Esophagus squamous epithelium (tissue), 5 donors: Measurements from ENCODE around the gene DNAH10. TPM values are rescaled to one million over a fixed set of nuclear protein-coding genes. Genes with fewer than 3 reads are reported as not detected.

Experiments used
- DNase-seq: peaks from one replicate; lab custom pipeline; 2025; lab: John Stamatoyannopoulos, UW
- H3K27ac ChIP-seq, 4 donors: fragments of 200-600 bp; sonication (generic); one replicate each; pipeline ENCODE4 v1.5.1; 2016 to 2019; ENCODE audit warnings: mild to moderate bottlenecking in 1 of 4
- H3K27me3 ChIP-seq, 4 donors: fragments of 200-600 bp; sonication (generic); 1 replicate in 3 of 4; 2 replicates in 1 of 4; pipeline versions ENCODE4 v1.5.1 to v1.6.0; 2017 to 2021; ENCODE audit warnings: antibody characterized with exemption in 1 of 4
- H3K36me3 ChIP-seq, 3 donors: fragments of 200-600 bp; sonication (generic); one replicate each; pipeline ENCODE4 v1.5.1; 2016 to 2019
- H3K4me1 ChIP-seq, 3 donors: fragments of 200-600 bp; sonication (generic); one replicate each; pipeline ENCODE4 v1.5.1; 2017 to 2019
- H3K4me3 ChIP-seq, 4 donors: fragments of 200-600 bp; sonication (generic); 1 replicate in 3 of 4; 2 replicates in 1 of 4; pipeline ENCODE4 v1.5.1; 2016 to 2019; ENCODE audit warnings: mild to moderate bottlenecking in 2 of 4, moderate library complexity in 1 of 4
- H3K9me3 ChIP-seq, 3 donors: fragments of 200-600 bp; sonication (generic); one replicate each; pipeline ENCODE4 v1.5.1; 2016 to 2019
- POLR2A ChIP-seq, 4 donors: fragments of 450-650 bp; IDR thresholded peaks; one replicate each; pipeline ENCODE4 v1.6.1; 2017; ENCODE audit warnings: antibody characterized with exemption in 4 of 4, mild to moderate bottlenecking in 4 of 4, moderate library complexity in 3 of 4
- WGBS, 2 donors: methylation state at CpG; one replicate each; pipeline ENCODE4 v1.1.5; 2018; 5-methylcytosine and 5-hydroxymethylcytosine counted together
- intact Hi-C: fragments of 100-400 bp; cut with DNase I; formaldehyde crosslinking; loops from one replicate; pipeline ENCODE4 v1.15.0; 2022
- total RNA-seq, 4 donors: library from RNA; depleted of rRNA; stranded (reverse); fragments of >200 nt; gene quantifications; one replicate each; pipeline ENCODE4 v1.1.0, GENCODE V29; 2016
- TF ChIP-seq, protein P1 (sequence below), 6 experiments: fragments of 450-650 bp in 4 of 6; fragments of 200-600 bp in 2 of 6; sonication (generic) in 2 of 6; IDR thresholded peaks; one replicate each; pipeline ENCODE4 v1.5.1; 2016 to 2019; ENCODE audit warnings: antibody characterized with exemption in 6 of 6, mild to moderate bottlenecking in 4 of 6, moderate library complexity in 4 of 6
- donor health status: DM: yes; HTN: yes; CAD: no.

DNAH10 gene
- total RNA-seq, 4 donors from 2014 or later = not detected

DNA sequence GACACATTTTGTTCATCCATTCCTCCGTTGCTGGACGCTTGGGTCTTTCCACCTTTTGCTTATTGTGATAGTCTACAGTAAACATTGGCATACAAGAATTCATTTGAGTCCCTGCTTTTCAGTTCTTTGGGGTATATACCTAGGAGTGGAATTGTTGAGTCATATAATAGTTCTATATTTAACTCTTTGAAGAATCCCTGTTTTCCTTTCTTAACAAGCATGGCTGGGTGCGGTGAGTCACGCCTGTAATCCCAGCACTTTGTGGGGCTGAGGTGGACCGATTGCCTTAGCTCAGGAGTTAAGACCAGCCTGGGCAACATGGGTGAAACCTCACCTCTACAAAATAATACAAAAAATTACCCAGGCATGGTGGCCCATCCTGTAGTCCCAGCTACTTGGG lies 135.1 kb downstream of the DNAH10 start:
- no peak for DNase-seq
- TF ChIP-seq, protein P1, sequence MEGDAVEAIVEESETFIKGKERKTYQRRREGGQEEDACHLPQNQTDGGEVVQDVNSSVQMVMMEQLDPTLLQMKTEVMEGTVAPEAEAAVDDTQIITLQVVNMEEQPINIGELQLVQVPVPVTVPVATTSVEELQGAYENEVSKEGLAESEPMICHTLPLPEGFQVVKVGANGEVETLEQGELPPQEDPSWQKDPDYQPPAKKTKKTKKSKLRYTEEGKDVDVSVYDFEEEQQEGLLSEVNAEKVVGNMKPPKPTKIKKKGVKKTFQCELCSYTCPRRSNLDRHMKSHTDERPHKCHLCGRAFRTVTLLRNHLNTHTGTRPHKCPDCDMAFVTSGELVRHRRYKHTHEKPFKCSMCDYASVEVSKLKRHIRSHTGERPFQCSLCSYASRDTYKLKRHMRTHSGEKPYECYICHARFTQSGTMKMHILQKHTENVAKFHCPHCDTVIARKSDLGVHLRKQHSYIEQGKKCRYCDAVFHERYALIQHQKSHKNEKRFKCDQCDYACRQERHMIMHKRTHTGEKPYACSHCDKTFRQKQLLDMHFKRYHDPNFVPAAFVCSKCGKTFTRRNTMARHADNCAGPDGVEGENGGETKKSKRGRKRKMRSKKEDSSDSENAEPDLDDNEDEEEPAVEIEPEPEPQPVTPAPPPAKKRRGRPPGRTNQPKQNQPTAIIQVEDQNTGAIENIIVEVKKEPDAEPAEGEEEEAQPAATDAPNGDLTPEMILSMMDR (IDR thresholded peaks at IDR 0.05) = no peak
- no peak for TF ChIP-seq POLR2A (IDR thresholded peaks at IDR 0.05)
- H3K27me3 ChIP-seq = peaks cover 0 to 54% (median 0%) of the 10 kb centered on the region in 4 donors
- no peak overlapping the region for H3K4me3 ChIP-seq
- H3K27ac ChIP-seq = no peak overlapping the region
- H3K4me1 ChIP-seq = no peaks in the 10 kb centered on the region
- H3K9me3 ChIP-seq = no peaks in the 10 kb centered on the region
- no peaks in the 10 kb centered on the region for H3K36me3 ChIP-seq
- intact Hi-C loops = no loop called here
- WGBS, 2 donors = 51 to 72% methylated on average over 3 to 5 of the region's 5 CpGs

DNA sequence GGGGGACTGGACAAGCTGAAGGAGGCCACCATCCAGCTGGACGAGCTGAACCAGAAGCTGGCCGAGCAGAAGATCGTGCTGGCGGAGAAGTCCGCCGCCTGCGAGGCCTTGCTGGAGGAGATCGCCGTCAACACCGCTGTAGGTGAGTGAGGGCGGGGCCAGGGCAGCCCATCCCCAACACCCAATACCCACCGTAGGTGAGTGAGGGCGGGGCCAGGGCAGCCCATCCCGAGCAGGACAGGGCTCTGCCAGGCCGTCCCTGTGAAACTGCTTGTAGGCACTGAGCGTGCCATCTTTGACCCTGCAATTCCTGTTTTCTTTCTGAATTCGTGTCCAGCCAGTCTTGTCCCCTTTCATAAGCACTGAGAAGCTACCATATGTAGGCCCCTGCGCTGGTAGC lies 136.6 kb downstream of the DNAH10 start:
- no peak for DNase-seq
- Histone ChIP-seq H3K4me3 (no peak overlapping the region), H3K27me3 (peaks cover 0 to 54% (median 0%) of the 10 kb centered on the region in 4 donors), H3K27ac (no peak overlapping the region), H3K9me3 (no peaks in the 10 kb centered on the region), H3K36me3 (no peaks in the 10 kb centered on the region), H3K4me1 (no peaks in the 10 kb centered on the region)
- TF ChIP-seq, protein P1 (IDR thresholded peaks at IDR 0.05) = no peak
- TF ChIP-seq POLR2A (IDR thresholded peaks at IDR 0.05) = no peak
- 76 to 90% methylated on average over 10 to 14 of the region's 18 CpGs for WGBS, 2 donors
- intact Hi-C loops = no loop called here

DNA sequence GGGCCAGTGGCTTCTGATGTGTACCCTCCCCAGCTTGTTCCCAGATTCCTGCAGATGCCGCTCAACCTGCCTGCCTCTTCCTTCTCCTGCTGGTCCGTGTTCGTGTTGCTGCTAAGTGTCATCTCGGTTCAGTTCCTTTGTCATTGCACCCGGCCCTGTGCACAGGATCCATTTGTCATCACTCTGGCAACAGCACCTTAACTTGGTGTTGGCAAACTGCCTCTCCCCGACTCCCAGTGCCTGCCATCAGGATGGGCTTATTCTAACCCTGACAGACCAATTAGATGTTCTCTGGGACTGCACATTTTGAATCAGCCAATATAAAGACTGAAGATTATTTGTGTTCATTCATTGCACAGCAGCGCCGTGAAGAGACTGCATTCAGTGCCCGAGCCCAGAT lies 137.3 kb downstream of the DNAH10 start:
- TF ChIP-seq POLR2A (IDR thresholded peaks at IDR 0.05) = no peak
- TF ChIP-seq, protein P1 (IDR thresholded peaks at IDR 0.05) = no peak

DNA sequence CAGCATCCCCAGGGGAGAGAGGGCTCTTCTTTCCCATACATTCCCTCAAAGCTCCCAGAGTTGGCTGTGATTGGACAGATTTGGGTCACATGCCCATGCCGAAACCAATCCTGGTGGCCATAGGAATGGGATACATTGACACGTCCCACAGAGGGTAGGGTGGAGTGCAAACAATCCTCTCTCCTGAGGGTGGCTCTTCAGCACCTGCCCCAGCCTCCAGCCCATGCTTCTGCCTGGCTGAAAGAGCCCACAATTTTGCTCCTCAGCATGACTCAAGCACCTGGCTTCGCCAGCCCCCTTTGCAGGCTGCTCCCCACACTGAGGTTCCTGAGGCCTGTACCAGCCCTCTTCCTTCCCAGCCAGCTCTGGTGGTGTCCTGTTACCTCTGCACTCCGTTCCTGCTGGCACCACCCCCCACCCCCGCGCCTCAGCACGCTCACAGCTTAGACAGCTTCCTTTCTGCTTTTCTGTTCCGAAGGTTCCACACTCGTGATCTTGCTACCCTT lies 138.8 kb downstream of the DNAH10 start:
- no peak for DNase-seq
- no peak overlapping the region for H3K4me3 ChIP-seq
- intact Hi-C loops = no loop called here

More for the DNA sequence above, 137.3 kb downstream of the DNAH10 start:
- no peak for DNase-seq
- H3K4me3 ChIP-seq = no peak overlapping the region
- peaks cover 0 to 60% (median 0%) of the 10 kb centered on the region in 4 donors for H3K27me3 ChIP-seq
- no peaks in the 10 kb centered on the region for H3K9me3 ChIP-seq
- intact Hi-C loops = no loop called here
- 71 to 78% methylated on average over 7 to 9 of the region's 9 CpGs for WGBS, 2 donors
- H3K36me3 ChIP-seq = no peaks in the 10 kb centered on the region
- H3K4me1 ChIP-seq = no peaks in the 10 kb centered on the region
- no peak overlapping the region for H3K27ac ChIP-seq

DNA sequence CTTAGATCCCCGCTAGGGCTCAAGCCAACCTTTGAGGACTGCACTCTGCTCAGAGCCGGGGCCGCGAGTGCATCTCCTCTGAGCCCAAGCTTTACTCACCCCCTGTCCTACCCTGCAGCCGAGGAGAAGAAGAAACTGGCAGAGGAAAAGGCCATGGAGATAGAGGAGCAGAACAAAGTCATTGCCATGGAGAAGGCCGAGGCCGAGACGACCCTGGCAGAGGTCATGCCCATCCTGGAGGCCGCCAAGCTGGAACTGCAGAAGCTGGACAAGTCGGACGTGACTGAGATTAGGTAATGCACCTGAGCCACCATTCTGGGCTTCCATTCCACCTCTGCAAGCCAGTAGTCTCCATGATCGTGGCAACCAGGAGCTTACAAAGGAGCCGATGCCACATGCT lies 140.7 kb downstream of the DNAH10 start:
- DNase-seq = no peak
- Histone ChIP-seq H3K36me3 (no peaks in the 10 kb centered on the region), H3K4me1 (peaks cover 0 to 6% (median 0%) of the 10 kb centered on the region in 3 donors), H3K4me3 (no peak overlapping the region), H3K9me3 (no peaks in the 10 kb centered on the region), H3K27me3 (peaks cover 0 to 58% (median 0%) of the 10 kb centered on the region in 4 donors), H3K27ac (no peak overlapping the region)
- TF ChIP-seq, protein P1 (IDR thresholded peaks at IDR 0.05) = no peak
- TF ChIP-seq POLR2A (IDR thresholded peaks at IDR 0.05) = no peak
- WGBS, 2 donors = 80 to 97% methylated on average over 6 to 11 of the region's 13 CpGs
- intact Hi-C loops = no loop called here

More for the DNA sequence above, 138.8 kb downstream of the DNAH10 start:
- Histone ChIP-seq H3K9me3 (no peaks in the 10 kb centered on the region), H3K4me1 (no peaks in the 10 kb centered on the region), H3K27me3 (peaks cover 0 to 58% (median 0%) of the 10 kb centered on the region in 4 donors), H3K36me3 (no peaks in the 10 kb centered on the region), H3K27ac (no peak overlapping the region)
- WGBS, 2 donors = 38 to 39% methylated on average over 8 to 9 of the region's 9 CpGs
- TF ChIP-seq POLR2A (IDR thresholded peaks at IDR 0.05) = no peak
- TF ChIP-seq, protein P1 (IDR thresholded peaks at IDR 0.05) = no peak
